HAP-1 (cell line): ENCODE data around the gene ZNF467.

Source experiments
- DNase-seq, 2 experiments: peaks; one replicate each; pipeline ENCODE4 v3.0.0-alpha.2; 2016 to 2020; ENCODE audit warnings: low spot score in 2 of 2
- H3K27me3 ChIP-seq: fragments of 250-450 bp; sonication (Bioruptor Pico); 2 replicates; pipeline ENCODE4 v1.5.1; 2020; ENCODE audit warnings: low read depth, mild to moderate bottlenecking, moderate library complexity
- H3K36me3 ChIP-seq: fragments of 250-450 bp; sonication (Bioruptor Pico); replicated peaks from 2 replicates; pipeline ENCODE4 v1.5.1; 2020; ENCODE audit warnings: mild to moderate bottlenecking
- H3K4me1 ChIP-seq: fragments of 250-450 bp; sonication (Bioruptor Pico); 2 replicates; pipeline ENCODE4 v1.5.1; 2020; ENCODE audit warnings: mild to moderate bottlenecking
- H3K4me3 ChIP-seq: fragments of 250-450 bp; sonication (Bioruptor Pico); 2 replicates; pipeline ENCODE4 v1.5.1; 2020; ENCODE audit warnings: mild to moderate bottlenecking, moderate library complexity
- H3K9me3 ChIP-seq: fragments of 250-450 bp; sonication (Bioruptor Pico); 2 replicates; pipeline ENCODE4 v1.5.1; 2020; ENCODE audit warnings: mild to moderate bottlenecking, moderate library complexity
- in situ Hi-C: fragments of 300-500 bp; cut with MboI; formaldehyde crosslinking; loops from 3 replicates; pipeline ENCODE4 v1.14.3; 2020; ENCODE audit warnings: low sequenced_read_pairs, inconsistent platforms, mixed read lengths

ZNF467 gene

DNA sequence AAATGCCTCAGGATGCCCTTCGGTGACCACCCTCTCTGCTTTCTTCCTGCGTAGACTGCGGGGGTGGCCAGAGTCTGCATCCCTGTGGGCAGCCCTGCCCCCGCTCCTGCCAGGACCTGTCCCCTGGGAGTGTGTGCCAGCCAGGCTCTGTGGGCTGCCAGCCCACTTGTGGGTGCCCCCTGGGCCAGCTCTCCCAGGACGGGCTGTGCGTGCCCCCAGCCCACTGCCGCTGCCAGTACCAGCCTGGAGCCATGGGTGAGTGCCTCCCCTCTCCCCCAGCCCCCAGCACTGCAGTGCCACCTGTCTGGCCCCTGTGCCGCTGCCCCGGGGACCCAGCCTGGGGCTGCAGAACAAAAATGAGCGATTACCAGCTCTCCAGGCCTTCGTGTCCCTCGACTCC lies 41.7 kb upstream of the ZNF467 start:
- H3K36me3 ChIP-seq, result no peaks in the 10 kb centered on the region
- no peaks in the 10 kb centered on the region for H3K4me1 ChIP-seq
- in situ Hi-C loops, result no loop called here
- H3K9me3 ChIP-seq, result no peaks in the 10 kb centered on the region
- no peaks in the 10 kb centered on the region for H3K27me3 ChIP-seq
- no peak overlapping the region for H3K4me3 ChIP-seq
- DNase-seq, result no peak

DNA sequence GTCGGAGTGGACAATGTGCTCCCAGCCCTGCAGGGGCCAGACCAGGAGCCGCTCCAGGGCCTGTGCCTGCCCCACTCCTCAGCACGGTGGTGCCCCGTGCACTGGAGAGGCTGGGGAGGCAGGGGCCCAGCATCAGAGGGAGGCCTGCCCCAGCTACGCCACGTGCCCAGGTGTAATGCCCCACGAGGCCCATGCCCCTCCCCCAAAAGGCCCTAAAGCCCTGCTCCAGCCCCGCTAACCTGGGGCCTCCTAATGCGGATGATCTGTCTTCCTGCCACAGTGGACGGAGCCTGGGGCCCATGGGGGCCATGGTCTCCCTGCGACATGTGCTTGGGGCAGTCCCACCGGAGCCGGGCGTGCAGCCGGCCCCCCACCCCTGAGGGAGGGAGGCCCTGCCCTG lies 41.1 kb upstream of the ZNF467 start:
- Histone ChIP-seq H3K36me3 (no peaks in the 10 kb centered on the region), H3K4me3 (no peak overlapping the region), H3K9me3 (no peaks in the 10 kb centered on the region), H3K27me3 (no peaks in the 10 kb centered on the region), H3K4me1 (no peaks in the 10 kb centered on the region)
- no peak for DNase-seq
- in situ Hi-C loops, result no loop called here

DNA sequence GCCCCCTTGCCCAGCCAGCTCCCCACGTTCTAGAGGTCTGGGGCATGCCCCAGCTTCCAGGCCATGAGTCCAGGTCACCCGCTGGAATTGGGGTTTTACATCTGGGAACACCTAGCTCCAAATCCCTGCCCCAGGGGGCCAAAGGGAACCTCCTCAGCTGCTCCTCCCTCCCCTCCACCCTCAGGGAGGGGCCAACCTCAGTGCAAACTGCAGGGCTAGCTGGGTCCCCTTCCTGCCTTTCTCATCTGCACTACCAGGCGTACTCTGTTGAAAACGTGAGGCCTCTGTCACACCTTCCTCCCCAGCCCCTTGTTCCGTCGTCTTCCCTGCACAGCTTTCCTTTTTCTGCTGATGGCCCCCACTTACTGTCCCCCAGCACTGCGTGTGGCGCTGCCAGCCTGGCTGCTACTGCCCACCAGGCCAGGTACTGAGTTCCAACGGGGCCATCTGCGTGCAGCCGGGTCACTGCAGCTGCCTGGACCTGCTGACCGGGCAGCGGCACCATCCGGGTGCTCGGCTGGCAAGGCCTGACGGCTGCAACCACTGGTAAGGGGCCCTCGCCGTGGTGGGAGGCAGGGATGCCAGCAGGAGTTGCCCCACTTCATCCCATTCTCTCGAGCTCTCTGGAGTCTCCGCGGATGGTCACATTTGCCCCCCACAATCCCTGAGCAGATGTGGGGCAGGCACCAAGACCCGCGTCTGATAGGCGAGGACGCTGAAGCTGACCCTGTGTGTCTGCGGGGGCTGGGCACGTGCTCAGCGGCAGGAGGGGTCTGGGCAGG lies 40.1 kb upstream of the ZNF467 start:
- H3K4me1 ChIP-seq, result no peaks in the 10 kb centered on the region
- H3K36me3 ChIP-seq, result no peaks in the 10 kb centered on the region
- no peak overlapping the region for H3K4me3 ChIP-seq
- H3K27me3 ChIP-seq, result no peaks in the 10 kb centered on the region
- in situ Hi-C loops, result no loop called here
- H3K9me3 ChIP-seq, result no peaks in the 10 kb centered on the region
- no peak for DNase-seq

DNA sequence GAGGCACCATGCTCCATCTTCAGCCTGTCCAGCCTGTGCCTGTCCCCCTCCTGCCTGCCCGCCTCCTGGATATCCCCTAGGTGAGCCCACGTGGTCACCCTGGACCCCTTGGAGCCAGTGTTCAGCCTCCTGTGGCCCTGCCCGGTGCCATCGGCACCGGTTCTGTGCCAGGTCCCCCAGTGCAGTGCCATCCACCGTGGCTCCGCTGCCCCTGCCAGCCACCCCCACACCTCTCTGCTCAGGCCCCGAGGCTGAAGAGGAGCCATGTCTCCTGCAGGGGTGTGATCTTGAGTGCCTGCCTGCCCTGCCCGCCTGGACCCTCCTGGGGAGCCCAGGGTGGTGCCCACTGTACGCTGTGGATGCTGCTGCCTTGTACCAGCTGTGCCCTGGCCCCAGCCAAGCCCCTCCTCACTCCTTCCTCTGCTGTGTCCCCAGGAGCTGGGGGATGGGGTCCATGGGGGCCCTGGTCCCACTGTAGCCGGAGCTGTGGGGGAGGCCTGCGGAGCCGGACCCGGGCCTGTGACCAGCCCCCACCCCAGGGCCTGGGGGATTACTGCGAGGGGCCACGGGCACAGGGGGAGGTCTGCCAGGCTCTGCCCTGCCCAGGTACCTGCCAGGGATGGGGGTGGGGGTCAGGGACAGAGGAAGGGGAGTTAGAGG lies 38.6 kb upstream of the ZNF467 start:
- H3K4me3 ChIP-seq, result no peak overlapping the region
- in situ Hi-C loops, result no loop called here
- no peaks in the 10 kb centered on the region for H3K9me3 ChIP-seq
- no peaks in the 10 kb centered on the region for H3K27me3 ChIP-seq
- no peaks in the 10 kb centered on the region for H3K36me3 ChIP-seq
- no peaks in the 10 kb centered on the region for H3K4me1 ChIP-seq
- DNase-seq, result no peak

DNA sequence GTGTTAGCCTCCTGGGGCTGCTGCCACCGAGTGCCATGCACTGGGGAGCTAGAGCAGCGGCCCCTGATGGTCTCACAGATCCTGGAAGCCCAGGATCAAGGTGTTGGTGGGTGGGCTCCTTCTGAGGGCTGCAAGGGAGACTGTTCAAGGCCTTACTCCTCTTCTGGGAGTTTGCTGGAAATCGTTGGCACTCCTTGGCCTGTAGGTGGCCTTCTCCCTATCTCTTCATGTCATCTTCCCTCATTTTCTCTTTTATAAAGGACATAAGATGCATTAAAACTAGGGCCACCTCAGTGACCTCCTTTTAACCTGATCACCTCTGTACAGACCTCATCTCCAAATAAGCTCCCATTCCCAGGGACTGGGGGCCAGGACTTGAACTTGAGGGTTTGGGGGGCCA lies 37.8 kb upstream of the ZNF467 start:
- DNase-seq, result no peak
- H3K36me3 ChIP-seq, result no peaks in the 10 kb centered on the region
- H3K4me3 ChIP-seq, result no peak overlapping the region
- H3K9me3 ChIP-seq, result no peaks in the 10 kb centered on the region
- H3K27me3 ChIP-seq, result no peaks in the 10 kb centered on the region
- in situ Hi-C loops, result no loop called here
- no peaks in the 10 kb centered on the region for H3K4me1 ChIP-seq

DNA sequence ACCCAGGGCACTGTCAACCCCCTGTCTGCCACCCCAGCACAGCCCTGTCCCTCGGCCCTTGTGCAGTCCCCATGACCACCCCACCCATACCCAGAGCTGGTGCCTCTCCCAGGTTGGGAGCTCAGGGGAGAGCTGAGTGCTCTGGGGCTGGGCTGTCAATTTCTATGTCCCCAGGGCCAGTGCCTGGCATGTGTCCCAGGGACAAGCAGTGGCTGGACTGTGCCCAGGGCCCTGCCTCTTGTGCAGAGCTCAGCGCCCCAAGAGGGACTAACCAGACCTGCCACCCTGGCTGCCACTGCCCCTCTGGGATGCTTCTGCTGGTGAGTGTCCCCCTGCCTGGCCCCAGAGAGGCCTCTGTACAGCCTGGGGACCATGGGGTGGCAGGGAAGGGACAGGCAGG lies 35.8 kb upstream of the ZNF467 start:
- DNase-seq, result no peak
- H3K36me3 ChIP-seq, result no peaks in the 10 kb centered on the region
- in situ Hi-C loops, result no loop called here
- no peaks in the 10 kb centered on the region for H3K27me3 ChIP-seq
- no peak overlapping the region for H3K4me3 ChIP-seq
- H3K4me1 ChIP-seq, result no peaks in the 10 kb centered on the region
- no peaks in the 10 kb centered on the region for H3K9me3 ChIP-seq

DNA sequence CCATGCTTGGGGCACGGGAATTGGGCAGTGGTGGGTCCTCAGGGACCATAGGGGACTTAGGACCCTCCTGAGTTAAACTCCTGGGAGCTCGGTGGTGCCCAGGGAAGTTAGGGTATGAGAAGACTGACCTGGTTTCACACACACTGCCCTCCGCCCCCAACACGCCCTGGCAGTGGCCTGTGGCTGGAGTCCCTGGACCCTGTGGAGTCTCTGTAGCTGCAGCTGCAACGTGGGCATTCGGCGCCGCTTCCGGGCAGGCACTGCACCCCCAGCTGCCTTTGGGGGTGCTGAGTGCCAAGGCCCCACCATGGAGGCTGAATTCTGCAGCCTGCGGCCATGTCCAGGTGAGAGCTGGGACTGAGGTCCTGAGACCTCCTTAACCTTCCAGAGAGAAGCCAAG lies 34.9 kb upstream of the ZNF467 start:
- no peak for DNase-seq
- Histone ChIP-seq H3K27me3 (no peaks in the 10 kb centered on the region; the same call in 1 of the 2 replicates), H3K9me3 (no peaks in the 10 kb centered on the region), H3K4me3 (no peak overlapping the region), H3K36me3 (no peaks in the 10 kb centered on the region), H3K4me1 (no peaks in the 10 kb centered on the region)
- in situ Hi-C loops, result no loop called here

DNA sequence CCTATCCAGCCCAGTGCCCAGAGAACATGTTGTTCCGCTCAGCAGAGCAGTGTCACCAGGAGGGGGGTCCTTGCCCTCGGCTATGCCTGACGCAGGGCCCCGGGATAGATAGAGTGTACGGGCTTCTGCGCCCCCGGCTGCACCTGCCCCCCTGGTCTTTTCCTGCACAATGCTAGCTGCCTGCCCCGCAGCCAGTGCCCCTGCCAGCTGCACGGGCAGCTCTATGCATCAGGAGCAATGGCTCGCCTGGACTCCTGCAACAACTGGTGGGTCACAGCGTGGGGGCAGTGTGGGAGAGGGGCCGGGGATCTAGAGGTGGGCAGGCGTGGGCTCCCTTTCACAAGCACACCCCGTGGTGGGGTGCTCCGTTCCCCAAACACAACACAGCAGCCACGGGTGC lies 33.3 kb upstream of the ZNF467 start:
- Histone ChIP-seq H3K9me3 (no peaks in the 10 kb centered on the region), H3K27me3 (no peaks in the 10 kb centered on the region; the same call in 1 of the 2 replicates), H3K4me1 (no peaks in the 10 kb centered on the region), H3K36me3 (no peaks in the 10 kb centered on the region), H3K4me3 (no peak overlapping the region)
- in situ Hi-C loops, result no loop called here
- no peak for DNase-seq

DNA sequence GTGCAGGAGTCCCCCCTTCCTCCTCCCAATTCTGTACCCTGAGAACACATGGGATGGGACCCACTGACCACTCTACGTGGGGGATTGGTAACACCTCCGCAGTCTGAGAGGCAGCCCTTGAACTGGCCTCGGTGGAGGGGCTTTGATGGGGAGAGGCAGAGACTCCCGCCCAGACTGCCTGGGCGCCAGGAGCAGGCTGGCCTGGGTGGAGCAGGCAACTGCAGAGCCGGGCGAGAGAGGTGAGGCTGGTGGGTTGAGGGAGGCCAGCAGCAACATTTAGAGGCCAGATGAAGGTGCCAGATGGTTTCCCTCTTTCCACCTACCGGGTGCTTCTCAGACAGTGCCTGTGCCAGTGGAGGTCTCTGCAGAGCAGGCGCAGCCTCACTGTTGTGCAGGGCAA lies 30.7 kb upstream of the ZNF467 start:
- no peaks in the 10 kb centered on the region for H3K9me3 ChIP-seq
- in situ Hi-C loops, result no loop called here
- no peak for DNase-seq

DNA sequence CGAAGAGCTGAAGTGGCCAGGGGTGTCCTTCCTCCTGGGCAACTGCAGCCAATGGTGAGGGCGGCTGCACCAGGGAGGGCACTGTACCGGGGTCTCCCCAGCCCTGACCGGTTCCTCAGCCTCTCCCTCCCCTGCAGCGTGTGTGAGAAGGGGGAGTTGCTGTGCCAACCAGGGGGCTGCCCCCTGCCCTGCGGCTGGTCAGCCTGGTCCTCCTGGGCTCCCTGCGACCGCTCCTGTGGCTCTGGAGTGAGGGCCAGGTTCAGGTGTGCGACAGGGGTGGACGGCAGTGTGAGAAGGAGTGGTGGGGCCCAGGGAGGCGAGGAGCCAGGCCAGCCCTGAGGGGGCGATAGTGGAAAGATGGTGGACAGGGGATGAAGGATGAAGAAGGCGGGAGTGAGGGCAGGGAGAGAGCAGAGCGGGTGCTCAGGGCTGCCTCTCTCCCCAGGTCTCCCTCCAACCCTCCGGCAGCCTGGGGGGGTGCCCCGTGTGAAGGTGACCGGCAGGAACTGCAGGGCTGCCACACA lies 30.2 kb upstream of the ZNF467 start:
- no peak for DNase-seq
- in situ Hi-C loops, result no loop called here

More for the DNA sequence above, 30.7 kb upstream of the ZNF467 start:
- Histone ChIP-seq H3K4me3 (no peak overlapping the region), H3K36me3 (no peaks in the 10 kb centered on the region), H3K27me3 (no peaks in the 10 kb centered on the region; the same call in 1 of the 2 replicates), H3K4me1 (no peaks in the 10 kb centered on the region)

DNA sequence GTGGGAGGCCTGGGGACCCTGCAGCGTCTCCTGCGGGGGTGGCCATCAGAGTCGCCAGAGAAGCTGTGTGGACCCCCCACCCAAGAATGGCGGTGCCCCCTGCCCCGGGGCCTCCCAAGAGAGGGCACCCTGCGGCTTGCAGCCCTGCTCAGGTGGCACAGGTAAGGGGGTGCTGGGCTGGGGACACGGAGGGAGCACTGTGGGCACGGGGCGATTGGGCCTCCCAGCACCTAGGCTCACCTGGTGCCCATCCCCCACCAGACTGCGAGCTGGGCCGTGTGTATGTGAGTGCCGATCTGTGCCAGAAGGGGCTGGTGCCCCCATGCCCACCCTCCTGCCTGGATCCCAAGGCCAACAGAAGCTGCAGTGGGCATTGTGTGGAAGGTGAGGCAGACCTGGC lies 29.6 kb upstream of the ZNF467 start:
- no peak for DNase-seq
- no peaks in the 10 kb centered on the region for H3K9me3 ChIP-seq

More for the DNA sequence above, 30.2 kb upstream of the ZNF467 start:
- H3K9me3 ChIP-seq, result no peaks in the 10 kb centered on the region
- no peak overlapping the region for H3K4me3 ChIP-seq
- H3K36me3 ChIP-seq, result no peaks in the 10 kb centered on the region
- no peaks in the 10 kb centered on the region for H3K4me1 ChIP-seq
- H3K27me3 ChIP-seq, result no peaks in the 10 kb centered on the region; the same call in 1 of the 2 replicates

DNA sequence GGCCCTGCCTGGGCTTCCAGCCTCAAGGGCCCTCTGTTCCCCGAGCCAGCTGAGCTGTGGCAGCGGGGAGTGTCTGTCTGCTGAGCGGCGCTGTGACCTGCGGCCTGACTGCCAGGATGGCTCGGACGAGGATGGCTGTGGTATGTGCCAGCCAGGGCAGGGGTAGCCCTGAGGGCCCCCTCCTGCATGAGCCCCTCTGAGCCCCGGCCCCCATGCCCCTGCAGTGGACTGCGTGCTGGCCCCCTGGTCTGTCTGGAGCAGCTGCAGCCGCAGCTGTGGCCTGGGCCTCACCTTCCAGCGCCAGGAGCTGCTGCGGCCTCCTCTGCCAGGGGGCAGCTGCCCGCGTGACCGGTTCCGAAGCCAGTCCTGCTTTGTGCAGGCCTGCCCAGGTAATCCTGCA lies 28.4 kb upstream of the ZNF467 start:
- H3K27me3 ChIP-seq, result no peaks in the 10 kb centered on the region; the same call in 1 of the 2 replicates
- H3K36me3 ChIP-seq, result no peaks in the 10 kb centered on the region
- in situ Hi-C loops, result no loop called here
- no peak overlapping the region for H3K4me3 ChIP-seq
- DNase-seq, result no peak
- H3K9me3 ChIP-seq, result no peaks in the 10 kb centered on the region
- no peaks in the 10 kb centered on the region for H3K4me1 ChIP-seq

More for the DNA sequence above, 29.6 kb upstream of the ZNF467 start:
- Histone ChIP-seq H3K36me3 (no peaks in the 10 kb centered on the region), H3K4me3 (no peak overlapping the region), H3K4me1 (no peaks in the 10 kb centered on the region), H3K27me3 (no peaks in the 10 kb centered on the region; the same call in 1 of the 2 replicates)
- in situ Hi-C loops, result no loop called here

DNA sequence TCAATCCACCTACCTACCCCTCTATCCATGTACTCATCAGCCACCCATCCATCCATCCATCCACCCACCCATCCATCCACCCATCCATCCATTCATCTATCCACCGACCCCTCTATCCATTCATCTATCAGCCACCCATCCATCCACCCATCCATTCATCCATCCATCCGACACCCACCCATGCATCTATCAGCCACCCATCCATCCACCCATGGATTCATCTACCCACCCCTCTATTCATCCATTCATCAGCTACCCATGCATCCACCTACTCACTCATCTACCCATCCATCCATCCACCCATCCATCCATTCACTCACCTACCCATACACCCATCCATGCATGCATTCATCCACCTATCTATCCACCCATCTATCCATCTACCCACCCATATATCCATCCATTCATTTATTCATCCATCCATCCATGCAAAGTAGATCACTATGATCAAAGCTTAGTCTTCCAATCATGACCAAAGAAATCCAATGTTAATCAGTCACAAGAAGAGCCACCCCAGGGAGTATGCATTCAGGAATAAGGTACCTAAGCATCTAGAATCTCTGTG lies 27.7 kb upstream of the ZNF467 start:
- Histone ChIP-seq H3K9me3 (no peaks in the 10 kb centered on the region), H3K36me3 (no peaks in the 10 kb centered on the region), H3K27me3 (no peaks in the 10 kb centered on the region; the same call in 1 of the 2 replicates), H3K4me3 (no peak overlapping the region), H3K4me1 (no peaks in the 10 kb centered on the region)
- in situ Hi-C loops, result no loop called here
- DNase-seq, result no peak

DNA sequence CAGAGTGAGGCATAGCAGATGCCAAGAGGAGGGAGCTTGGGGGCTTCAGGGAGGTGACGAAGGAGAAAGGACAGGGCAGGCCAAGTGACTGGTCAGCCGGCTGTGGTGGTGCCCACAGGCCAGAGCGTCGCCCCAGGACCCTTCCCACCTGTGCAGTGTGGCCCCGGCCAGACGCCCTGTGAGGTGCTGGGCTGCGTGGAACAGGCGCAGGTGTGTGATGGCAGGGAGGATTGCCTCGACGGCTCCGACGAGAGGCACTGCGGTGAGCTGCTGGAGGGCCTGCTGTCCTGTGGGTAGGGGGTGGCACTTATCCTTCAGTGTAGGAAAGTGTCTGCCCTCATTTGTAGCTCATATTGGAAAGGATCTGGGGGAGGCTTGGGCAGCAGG lies 26.8 kb upstream of the ZNF467 start:
- Histone ChIP-seq H3K36me3 (no peaks in the 10 kb centered on the region), H3K9me3 (no peaks in the 10 kb centered on the region), H3K27me3 (no peaks in the 10 kb centered on the region; the same call in 1 of the 2 replicates), H3K4me1 (no peaks in the 10 kb centered on the region), H3K4me3 (no peak overlapping the region)
- DNase-seq, result no peak
- in situ Hi-C loops, result no loop called here
